ENCODE data around the gene C10orf143. TPM values are rescaled to one million over a fixed set of nuclear protein-coding genes. Genes with fewer than 3 reads are reported as not detected.
"Not testable (repeated sequence)": the region's sequence is repeated elsewhere in the genome, so short reads cannot be mapped to it uniquely, and the experiment has no call there.

Gene C10orf143
- total RNA-seq, 1 donor from 2014 or later = 1.4 TPM

DNA sequence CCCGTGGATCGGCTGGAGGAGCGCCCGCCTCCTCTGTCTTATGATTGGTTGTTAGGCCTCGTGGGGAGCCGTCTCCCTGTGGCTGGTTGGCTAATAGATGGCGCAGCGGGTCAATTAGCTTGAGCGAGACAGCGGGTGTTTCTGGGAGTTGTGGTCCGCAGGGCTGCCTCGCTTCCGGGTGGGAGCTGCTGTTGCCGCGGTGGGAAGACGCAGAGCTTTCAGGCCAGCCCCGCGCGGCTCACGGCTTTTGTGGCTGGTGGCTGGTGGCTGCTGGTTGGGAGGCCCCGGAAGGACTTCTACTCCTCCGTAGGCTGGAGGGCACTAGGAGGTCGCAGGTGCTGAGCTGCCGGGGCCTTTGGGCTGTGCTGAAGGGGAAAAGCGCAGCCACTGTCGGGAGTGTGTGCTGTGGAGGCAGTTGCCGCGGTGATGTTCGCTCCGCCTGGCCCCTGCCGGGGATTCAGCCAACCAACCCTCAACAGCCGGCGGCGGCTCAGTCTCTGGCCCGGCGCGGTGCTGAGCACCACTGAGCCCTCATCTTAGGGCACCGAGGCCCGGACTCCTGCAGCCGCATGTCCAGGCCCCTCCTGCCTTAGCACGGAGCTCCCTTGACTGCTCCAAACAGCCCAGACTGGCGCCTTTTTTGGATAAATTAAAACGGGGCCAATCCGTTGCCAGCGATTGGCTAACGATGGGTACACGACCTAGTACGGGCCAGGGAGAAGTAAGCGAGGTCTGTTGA is 652 bp upstream of the C10orf143 start:
- DNase-seq = peak; percentile 98

DNA sequence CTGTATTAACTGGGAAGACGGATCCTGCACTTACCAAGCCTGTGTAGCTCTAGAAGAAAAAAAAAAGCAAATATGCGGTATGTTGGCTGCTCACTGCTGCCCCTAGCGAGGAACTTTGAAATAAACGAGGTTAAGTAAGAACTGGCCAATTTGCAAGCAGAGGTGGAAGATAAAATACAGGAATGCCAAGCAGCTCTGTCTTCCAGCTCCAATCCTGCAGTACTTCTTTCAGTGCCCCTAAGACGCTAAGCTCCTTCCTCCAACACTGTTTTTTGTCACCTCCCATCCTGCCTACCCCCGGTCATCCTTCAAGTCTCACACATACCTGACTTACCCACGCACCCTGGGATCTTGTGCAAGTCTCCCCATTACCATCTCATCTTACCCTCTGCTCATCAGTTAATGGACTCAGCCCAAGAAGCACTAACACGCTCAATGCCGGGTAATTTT is 809 bp downstream of the C10orf143 start:
- peak; percentile 83 for DNase-seq

DNA sequence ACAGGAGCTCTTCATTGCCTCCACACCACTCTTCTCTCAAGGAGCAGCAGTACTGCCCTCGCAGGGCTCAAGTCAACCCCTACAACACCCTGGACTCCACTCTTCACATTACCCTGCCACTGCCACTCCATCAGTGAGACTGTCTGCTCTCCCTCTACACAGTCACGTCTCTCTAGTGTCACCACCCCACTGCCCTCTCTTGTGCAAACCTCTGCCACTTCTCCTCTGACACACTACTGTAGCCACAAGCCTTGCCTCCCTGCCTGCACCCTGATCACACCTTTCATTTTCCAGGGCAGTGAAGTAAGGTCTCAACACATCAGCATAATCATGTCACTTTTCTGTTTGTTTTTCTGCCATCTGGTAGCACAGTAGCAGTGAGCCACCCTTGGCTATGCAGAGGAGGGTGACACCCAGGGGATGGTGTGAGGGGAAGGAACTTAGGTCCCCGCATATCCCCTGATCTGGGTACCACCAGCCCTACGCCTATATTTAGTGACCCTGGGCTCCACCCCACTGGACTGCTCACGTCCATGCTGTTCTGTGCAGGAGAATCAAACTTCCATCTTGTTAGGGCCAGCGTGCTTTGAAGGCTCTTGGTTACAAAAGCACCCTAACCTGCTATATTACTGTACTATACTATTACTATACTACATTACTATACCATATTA is 1.6 kb downstream of the C10orf143 start:
- no peak for DNase-seq

DNA sequence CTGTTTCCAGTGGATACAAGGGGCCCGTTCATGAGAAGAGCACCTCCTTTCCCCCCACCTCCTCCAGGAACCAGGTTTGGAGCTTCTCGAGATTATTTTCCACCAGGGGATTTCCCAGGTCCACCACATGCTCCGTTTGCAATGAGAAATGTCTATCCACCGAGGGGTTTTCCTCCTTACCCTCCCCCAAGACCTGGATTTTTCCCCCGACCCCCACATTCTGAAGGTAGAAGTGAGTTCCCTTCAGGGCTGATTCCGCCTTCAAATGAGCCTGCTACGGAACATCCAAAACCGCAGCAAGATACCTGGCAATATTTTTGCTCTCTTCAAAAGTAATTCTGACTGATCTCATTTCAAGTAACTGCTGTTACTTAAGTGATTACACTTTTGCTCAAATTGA is 2.5 kb downstream of the C10orf143 start:
- DNase-seq = not testable (repeated sequence)

DNA sequence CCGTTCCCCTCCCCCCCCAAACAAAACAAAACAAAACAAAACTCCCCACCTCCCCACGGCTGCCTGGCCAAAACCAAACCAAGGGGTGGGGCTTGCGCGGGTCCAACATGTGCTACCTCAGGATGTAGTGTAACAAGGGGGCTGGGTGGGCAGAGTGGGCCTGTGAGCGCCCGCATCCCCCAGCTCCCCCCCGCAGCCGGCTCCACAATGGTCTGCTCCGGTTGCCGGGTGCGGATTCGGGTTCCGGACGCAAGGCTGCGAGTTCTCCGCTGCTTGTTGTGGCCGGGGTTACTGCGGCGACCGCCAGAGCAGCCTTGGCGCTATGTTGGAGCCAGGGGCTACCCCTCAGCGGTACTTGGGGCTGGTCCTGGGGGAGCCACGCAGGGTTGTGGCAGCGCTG is 4.9 kb downstream of the C10orf143 start:
- no peak for DNase-seq

DNA sequence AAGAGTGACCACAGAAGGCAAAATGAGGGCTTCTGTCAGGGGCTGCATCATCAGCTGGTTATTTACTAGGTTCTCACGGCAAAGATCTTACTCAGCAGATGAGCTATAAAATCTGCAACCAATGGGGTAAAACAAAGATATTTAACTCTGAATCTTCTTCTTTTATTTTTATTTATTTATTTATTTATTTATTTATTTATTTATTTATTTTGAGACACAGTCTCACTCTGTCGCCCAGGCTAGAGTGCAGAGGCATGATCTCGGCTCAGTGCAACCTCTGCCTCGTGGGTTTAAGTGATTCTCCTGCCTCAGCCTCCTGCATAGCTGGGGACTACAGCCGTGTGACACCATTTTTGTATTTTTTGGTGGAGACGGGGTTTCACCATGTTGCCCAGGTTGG is 11.3 kb downstream of the C10orf143 start:
- no peak for DNase-seq

DNA sequence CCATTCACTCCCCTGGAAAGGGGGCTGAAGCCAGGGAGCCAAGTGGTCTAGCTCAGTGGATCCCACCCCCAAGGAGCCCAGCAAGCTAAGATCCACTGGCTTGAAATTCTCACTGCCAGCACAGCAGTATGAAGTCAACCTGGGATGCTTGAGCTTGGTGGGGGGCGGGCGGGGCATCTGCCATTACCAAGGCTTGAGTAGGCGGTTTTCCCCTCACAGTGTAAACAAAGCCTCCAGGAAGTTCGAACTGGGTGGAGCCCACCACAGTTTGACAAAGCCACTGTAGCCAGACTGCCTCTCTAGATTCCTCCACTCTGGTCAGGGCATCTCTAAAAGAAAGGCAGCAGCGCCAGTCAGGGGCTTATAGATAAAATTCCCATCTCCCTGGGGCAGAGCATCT is 20.1 kb downstream of the C10orf143 start:
- not testable (repeated sequence) for DNase-seq

DNA sequence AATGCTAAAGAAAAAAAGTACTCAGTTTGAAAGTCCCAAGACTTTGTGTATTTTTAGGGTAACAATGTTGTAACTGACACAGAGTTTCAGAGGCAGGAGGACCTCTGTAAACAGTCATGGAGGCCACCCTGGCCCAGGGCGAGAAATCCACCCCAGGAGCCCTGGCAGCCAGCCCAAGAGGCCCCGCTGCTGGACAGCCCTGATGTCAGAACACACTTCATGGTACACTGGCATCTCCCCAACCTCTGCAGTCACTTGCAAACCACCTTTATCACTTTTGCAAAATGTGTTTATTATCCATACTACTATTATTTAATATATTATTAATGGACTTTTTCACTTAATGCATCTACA is 30.2 kb downstream of the C10orf143 start:
- DNase-seq = no peak

DNA sequence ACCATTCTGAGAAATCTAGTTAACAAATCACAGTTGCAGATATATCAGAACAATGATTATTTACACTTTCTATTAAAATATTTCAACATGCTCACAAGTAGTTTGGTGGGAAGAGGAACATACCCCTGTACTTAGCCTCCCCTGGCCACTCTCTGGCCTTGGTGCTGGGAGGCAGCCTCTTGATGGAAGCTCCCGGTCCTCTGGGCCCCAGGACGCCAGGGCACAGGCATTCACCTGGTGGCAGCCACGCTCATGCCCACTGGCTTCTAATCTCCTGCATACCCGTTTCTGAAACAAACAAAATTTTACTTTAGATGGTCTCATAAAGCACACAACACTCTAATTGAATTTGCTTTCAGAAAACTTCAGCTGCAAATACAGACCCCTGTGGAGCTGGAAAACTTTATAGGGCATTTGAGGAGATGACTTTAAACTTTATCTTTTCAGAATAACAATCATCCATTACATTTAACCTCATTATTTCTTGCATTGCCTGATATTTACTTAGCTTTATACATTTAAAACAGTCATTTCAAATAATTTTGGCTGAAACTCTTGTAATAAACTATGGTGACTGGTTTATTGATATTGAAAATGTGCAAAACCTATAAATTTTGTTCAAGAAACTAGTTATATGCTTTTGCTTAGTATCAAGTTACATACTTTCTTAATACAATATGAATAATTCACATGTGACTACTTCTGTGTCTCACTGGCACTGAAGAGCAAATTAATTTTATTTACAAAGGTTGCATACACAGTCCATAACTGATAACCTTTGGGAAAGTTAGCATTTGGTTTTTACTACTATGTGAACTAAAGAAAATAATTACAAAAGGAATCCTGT is 30.8 kb downstream of the C10orf143 start:
- no peak for DNase-seq

DNA sequence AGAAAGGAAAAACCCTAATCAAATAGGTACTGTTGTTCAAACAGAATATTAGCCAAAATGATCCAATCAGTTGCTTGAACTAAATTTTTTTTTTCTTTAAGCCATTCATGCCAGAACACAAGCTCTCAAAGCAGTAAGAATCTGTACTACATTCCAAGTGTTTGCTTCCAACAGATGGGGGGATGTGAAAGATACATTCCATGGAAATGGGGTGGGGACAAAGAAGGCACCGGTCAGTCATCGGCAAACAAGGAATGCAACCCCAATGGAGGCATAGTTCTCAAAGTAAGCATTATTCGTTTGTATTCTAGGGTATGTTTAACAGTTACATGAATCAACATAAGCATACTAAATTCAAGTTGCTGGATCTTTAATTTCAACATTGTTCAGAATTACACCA is 32.5 kb downstream of the C10orf143 start:
- no peak for DNase-seq

DNA sequence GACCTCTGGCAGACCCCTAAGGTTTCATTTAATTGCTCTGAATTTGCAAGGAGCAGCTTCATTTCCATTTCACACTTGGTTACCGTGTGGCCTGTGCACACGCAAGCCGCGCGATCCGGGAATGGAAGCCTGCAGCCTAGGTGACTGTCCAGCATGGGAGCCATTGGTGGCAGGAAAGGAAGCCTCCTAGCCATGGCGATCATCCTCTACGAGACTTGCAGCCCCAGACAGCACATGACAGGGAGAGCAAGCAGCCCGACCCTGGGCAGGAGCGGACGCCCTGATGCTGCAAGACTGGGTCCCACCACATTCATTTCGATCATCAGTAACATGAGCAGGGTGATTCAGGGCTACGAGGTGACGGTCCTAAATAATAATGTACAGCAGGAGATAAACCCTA is 33.9 kb downstream of the C10orf143 start:
- DNase-seq = no peak

DNA sequence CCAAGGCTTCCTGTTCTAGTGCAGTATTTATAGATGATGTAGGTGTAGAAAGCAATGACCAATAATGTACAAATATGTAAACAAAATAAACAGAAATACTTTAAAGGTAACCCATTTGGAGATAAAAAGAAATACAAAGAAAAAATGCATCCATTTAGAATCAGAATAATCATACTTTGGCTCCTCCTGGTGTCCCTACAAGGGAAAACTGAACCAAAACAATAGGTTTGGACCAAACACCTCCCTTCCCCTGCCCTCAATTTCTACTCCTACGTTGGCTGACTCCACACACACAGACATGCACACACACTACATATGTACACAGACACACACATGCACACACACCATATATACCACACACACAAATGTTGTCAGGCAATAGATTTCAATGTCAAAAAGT is 36.0 kb downstream of the C10orf143 start:
- DNase-seq = no peak

DNA sequence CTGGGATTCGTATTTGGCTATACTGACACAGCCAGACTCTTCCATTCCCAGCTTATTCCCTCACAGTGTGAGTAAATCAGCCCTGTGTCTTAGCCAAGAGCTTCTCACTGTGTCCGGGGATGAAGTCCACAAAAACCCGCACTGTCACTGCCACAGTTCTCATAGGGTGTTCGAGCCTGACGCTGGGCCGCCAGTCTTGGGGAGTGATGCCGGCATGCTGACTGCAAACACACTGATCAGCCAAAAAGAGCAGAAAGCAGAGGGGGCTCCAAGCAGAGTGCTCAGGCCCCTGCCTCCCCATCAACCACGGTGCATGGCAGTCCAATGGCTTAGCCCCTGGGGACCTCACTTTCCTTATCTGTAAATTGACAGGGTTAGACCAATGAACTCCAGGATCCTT is 36.7 kb downstream of the C10orf143 start:
- DNase-seq = no peak

DNA sequence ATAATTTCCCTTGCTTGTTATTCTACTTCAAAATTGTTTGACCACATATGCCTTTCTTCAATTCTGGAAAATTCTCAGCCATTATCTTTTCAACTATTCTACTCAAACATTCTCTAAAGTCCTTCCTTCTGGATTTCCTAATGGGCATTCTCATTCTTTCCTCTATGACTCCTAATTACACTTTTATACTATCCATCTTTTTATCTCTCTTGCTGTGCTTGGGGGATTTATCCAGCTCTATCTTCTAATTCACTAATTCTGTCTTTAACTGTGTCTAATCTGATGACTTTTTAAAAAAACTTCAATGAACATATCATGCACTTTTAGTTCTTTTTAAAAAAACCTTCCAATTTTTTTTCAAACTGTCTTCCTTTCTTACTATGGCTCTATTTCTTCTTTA is 38.4 kb downstream of the C10orf143 start:
- no peak for DNase-seq

DNA sequence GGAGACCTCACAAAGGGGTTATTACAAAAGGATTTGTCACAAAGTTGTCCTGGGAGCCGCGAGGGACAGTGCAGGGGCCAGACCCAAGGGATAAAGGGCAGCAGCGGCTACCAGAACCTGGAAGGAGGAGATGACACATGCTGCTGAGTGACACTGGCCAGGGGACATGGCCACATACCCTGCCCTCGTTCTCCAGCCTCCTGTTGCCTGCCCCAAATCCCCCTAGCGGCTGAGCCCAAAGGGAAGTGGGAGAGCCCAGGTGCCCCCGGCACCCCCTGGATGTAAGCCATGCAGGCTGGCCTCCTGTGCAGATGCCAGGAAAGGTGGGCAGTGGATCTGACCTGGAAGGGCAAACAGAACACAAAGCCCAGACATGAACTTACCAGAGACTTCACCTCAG is 42.7 kb downstream of the C10orf143 start:
- no peak for DNase-seq

DNA sequence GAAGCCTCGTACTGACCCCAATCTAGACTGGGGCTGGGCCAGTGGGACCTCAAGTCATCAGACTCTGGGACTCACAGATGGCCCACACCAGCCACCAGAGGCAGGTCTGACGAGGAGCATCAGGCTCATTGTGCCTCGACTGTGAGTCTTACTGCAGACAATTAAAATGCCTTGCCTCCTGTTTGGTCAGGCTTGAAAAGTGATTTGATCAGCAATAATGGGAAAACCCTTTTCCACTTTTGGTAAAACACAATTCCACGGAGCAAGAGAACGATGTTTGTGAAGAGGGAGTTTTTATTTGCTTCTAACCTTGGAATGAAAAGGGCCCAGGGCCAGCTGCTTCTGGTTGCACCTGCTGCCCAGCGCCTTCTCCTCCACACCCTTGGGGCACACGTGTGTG is 43.9 kb downstream of the C10orf143 start:
- no peak for DNase-seq

DNA sequence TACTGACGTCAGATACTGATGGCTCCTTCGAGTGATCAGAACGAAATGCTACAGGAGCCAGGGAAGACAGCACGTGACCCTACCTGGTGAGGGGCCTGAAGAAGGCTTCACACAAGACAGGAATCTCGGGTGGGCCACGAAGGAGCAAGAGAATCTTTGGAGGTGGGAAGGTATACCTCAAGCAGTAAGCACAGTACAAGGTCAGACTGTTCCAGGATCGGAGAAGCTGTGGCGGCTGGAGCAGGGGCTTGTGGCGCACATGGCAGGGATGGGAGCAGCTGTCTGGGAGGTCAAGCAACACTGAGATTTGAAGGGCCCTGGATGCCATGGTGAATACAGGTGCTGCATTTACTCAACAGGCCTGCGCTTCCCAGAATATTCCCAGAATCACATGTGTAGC is 45.4 kb downstream of the C10orf143 start:
- DNase-seq = no peak

DNA sequence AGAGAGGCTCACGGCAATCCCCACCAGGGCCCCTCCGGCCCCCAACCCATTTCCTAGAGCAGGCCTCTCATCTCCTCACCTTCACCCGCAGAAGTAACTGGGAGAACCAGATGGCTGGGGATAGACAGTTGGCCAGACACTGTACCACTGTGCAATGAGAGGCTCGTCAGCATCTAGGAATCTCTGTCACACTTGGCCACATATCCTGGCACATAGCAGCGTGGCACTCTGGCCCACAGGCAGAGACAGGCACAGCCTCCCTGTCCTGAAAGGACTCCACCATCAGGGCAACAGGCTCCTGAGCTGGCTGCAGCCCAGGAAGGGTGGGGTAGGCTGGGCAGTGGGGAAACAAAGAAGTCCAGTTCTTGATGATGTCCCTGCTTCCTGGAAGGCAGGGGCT is 45.8 kb downstream of the C10orf143 start:
- DNase-seq = no peak

DNA sequence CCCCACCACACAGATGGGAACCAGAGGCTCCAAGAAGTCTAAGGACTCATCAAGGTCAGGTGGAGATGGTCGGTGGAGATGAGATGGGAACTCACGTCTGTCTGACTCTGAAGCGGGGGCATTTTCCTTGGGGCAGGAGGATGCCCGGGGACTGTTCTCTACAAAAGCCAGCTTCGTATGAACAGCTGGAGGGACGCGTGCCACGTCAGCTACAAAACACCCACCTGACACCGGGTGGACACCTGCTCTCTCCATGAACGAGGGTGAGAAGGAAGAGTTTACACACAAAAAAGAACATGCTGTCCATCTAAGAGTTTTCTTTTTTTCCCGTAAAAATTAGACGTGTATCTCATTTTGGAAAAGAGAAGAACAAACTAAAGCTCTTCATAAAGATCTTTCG is 47.7 kb downstream of the C10orf143 start:
- no peak for DNase-seq

DNA sequence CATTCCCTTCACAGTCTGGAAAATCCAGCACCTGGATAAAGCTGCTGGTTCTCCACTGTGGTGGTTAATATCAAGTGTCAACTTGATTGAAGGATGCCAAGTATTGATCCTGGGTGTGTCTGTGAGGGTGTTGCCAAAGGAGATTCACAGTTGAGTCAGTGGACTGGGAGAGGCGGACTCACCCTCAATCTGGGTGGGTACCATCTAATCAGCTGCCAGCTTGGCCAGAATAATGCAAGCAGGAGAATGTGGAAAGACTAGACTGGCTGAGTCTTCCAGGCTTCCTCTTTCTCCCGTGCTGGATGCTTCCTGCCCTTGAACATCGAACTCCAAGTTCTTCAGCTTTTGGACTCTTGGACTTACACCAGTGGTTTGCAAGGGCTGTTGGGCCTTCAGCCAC is 48.4 kb downstream of the C10orf143 start:
- no peak for DNase-seq

DNA sequence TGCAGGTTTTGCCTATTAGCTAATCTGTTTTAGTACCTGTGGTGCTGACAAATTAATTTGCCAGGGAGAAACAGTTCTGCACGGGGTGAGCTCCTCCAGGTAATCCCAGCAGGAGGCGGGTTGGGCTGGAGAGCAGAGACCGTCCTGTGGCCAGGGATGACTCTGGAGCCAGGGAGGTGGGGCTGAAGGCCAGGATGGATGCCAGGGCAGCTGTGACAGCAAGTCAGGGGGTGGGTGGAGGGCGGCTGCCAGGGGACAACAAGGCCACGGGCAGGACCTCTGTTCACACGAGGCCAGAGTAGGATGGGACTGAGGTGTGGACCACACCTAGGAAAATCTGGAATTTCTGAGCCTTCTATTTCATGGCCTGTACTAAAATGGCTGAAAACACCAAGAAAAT is 48.9 kb downstream of the C10orf143 start:
- DNase-seq = no peak

DNA sequence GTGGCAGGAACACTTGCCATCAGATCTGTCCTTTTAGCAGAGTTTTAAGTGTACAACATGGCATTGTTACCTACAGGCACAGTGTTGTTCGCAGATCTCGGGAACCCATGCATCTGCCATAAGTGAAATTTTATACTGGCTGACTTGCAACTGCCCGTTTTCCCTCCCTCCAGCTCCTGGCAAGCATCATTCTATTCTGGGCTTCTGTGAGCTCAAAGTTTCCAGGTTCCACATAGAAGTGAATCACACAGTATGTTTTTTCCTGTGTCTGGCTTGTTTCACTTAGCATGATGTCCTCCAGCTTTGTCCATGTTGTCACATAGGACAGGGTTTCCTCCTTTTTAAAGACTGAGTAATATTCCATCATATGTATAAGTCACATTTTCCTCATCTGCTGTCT is 56.6 kb downstream of the C10orf143 start:
- no peak for DNase-seq

DNA sequence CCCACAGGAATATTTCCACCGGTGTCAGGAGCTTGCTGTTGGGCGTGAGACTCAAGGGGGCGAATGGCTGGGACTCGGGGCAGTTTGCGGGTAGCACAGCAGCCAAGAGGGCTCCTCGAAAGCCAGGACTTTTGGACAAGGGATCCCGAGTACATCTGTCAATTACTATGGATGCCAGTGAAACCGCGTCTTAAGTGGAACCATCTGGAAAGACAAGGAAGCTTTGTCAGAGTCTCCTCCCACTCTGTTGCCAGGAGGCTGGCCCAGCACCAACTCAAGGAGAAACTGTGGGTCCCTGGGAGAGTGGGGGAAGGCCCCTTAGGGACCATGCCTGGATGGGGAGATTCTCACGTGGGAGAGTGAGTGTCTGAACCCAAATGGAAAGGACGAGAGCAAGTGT is 57.1 kb downstream of the C10orf143 start:
- DNase-seq = peak; percentile 17

Measured in skin of body (tissue), 2 donors.